K562 (cell line): ENCODE measurements around the gene TTC9B. TPM values are rescaled to one million over a fixed set of nuclear protein-coding genes. Genes with fewer than 3 reads are reported as not detected.

Source experiments
- MEF2A ChIP-seq: IDR thresholded peaks from 2 replicates; pipeline ENCODE4 v1.6.1; 2011; ENCODE audit warnings: low read depth, mild to moderate bottlenecking, low read length, moderate library complexity; ENCODE audit not compliant: control insufficient read depth
- NRF1 ChIP-seq, 2 experiments: fragments of 450-650 bp; IDR thresholded peaks in 1 of 2; conservative IDR thresholded peaks in 1 of 2; 2 replicates each; pipeline ENCODE4 v1.6.1; 2014; ENCODE audit warnings: mild to moderate bottlenecking in 2 of 2
- PREB ChIP-seq: sonication (generic); formaldehyde crosslinking; IDR thresholded peaks from 2 replicates; pipeline ENCODE4 v1.8.1; 2023; ENCODE audit warnings: mild to moderate bottlenecking, missing genetic modification reagents
- RREB1 ChIP-seq: fragments of 250-450 bp; sonication (Bioruptor Pico); IDR thresholded peaks from 2 replicates; pipeline ENCODE4 v1.4.0; 2020
- TFE3 ChIP-seq: fragments of 450-650 bp; formaldehyde crosslinking; IDR thresholded peaks from 2 replicates; pipeline ENCODE4 v1.4.0; 2020; ENCODE audit warnings: mild to moderate bottlenecking, mixed read lengths
- THRB ChIP-seq: fragments of 450-650 bp; formaldehyde crosslinking; conservative IDR thresholded peaks from 2 replicates; pipeline ENCODE4 v1.4.0; 2022; ENCODE audit warnings: mild to moderate bottlenecking, missing genetic modification characterization
- TOE1 ChIP-seq, 2 experiments: fragments of 450-650 bp in 1 of 2; sonication (generic) in 1 of 2; formaldehyde crosslinking in 1 of 2; IDR thresholded peaks; 2 replicates each; pipeline versions ENCODE4 v1.7.1 to v1.8.0; 2016 to 2022; ENCODE audit warnings: borderline replicate concordance in 2 of 2, mild to moderate bottlenecking in 2 of 2, antibody characterized with exemption in 1 of 2, inconsistent platforms in 1 of 2, low read depth in 1 of 2, missing genetic modification reagents in 1 of 2, moderate library complexity in 1 of 2
- TRIM25 ChIP-seq: fragments of 450-650 bp; IDR thresholded peaks from 2 replicates; pipeline ENCODE4 v1.7.0; 2016; ENCODE audit warnings: borderline replicate concordance
- ZBED1 ChIP-seq: IDR thresholded peaks from 2 replicates; pipeline ENCODE4 v1.6.1; 2014
- ZNF354B ChIP-seq: fragments of 250-450 bp; sonication (Bioruptor Pico); IDR thresholded peaks from 2 replicates; pipeline ENCODE4 v1.4.0; 2020
- ZNF395 ChIP-seq: fragments of 200-800 bp; sonication (Bioruptor generic); IDR thresholded peaks from 2 replicates; pipeline ENCODE4 v1.6.1; 2017; ENCODE audit warnings: missing genetic modification characterization, missing compliant biosample characterization
- polyA plus RNA-seq, 8 experiments: library from polyadenylated mRNA; depleted of rRNA in 4 of 8; stranded (reverse) in 5 of 8; unstranded in 3 of 8; fragments of >200 nt; fragmentation: Nextera tagmentation in 2 of 8; fragmentation: Illumina TruSeq in 1 of 8; extraction: Ambion mirVana in 2 of 8; extraction: Trizol in 1 of 8; gene quantifications; 2 replicates each; pipeline versions ENCODE4 v1.2.1 to v1.2.3, GENCODE V29; 2011 to 2014; ENCODE audit warnings: inconsistent platforms in 1 of 8, missing spikeins in 1 of 8
- total RNA-seq, 7 experiments: library from RNA; depleted of rRNA in 6 of 7; stranded (reverse); fragments of >200 nt in 6 of 7; fragmentation: Illumina TruSeq in 2 of 7; extraction: Trizol in 2 of 7; gene quantifications; 2 replicates each; pipeline versions ENCODE4 v1.2.1 to v1.2.3, GENCODE V29; 2011 to 2021; ENCODE audit warnings: low replicate concordance in 1 of 7

TTC9B gene
- total and polyA plus RNA-seq, 9 of the 15 experiments (the other 6 are each of a cell fraction or from before 2014, with no cell fraction given), result 0.06 to 0.14 TPM; not detected in 7

GRCh38 chr19:40231544-40232424, 13.6 kb upstream of the TTC9B start (continued):
- TF ChIP-seq TRIM25 (no peak), NRF1 (conservative IDR thresholded peaks at IDR 0.05 in 1 of 2, IDR thresholded peaks at IDR 0.05 in 1 of 2) (0 out of 4 replicates have a peak, but pooled peaks of 1 of the 2 experiments have one; percentile 9), TOE1 (IDR thresholded peaks at IDR 0.05; ENCODE audit: borderline replicate concordance) (peak; percentile 91), TOE1 (CRISPR knock-in tag; IDR thresholded peaks at IDR 0.05; ENCODE audit: borderline replicate concordance, low read depth) (no peak), MEF2A (no peak), ZNF354B (CRISPR knock-in tag) (no peak), ZNF395 (CRISPR knock-in tag) (peak; percentile 69; the same call in 1 of the 2 replicates), ZBED1 (0 out of 2 replicates have a peak, but pooled peaks have one; percentile 30), RREB1 (CRISPR knock-in tag) (0 out of 2 replicates have a peak, but pooled peaks have one; percentile 63), PREB (CRISPR knock-in tag) (no peak), THRB (CRISPR knock-in tag) (no peak), TFE3 (peak; percentile 89)
